Fibroblast of lung (primary cell): ENCODE results near the gene OR51G2.
"Not testable (repeated sequence)": the region's sequence is repeated elsewhere in the genome, so short reads cannot be mapped to it uniquely, and the experiment has no call there.

Experiments
- CTCF ChIP-seq, 2 donors: IDR thresholded peaks in 1 of 2; conservative IDR thresholded peaks in 1 of 2; 1 replicate in 1 of 2; 2 replicates in 1 of 2; pipeline ENCODE4 v1.5.1; 2011 to 2012; ENCODE audit warnings: low read length in 2 of 2, control low read depth in 1 of 2, inconsistent platforms in 1 of 2, low read depth in 1 of 2, mild to moderate bottlenecking in 1 of 2
- EZH2 ChIP-seq: IDR thresholded peaks from 2 replicates; pipeline ENCODE4 v1.5.1; 2012; ENCODE audit warnings: low read length, control low read depth, mild to moderate bottlenecking; ENCODE audit errors: missing control alignments

- not testable (repeated sequence) for TF ChIP-seq CTCF (conservative IDR thresholded peaks at IDR 0.05 in 1 of 2, IDR thresholded peaks at IDR 0.05 in 1 of 2; ENCODE audit: low read depth in 1 of 2, low read length in 2 of 2); EZH2
These were observed 36.5 kb upstream of the OR51G2 start, which contains the start of gene OR51A2 for GRCh38 chr11:4955613-4956012.
